Diencephalon (tissue), 1 donor: ENCODE data around the gene RASD2. TPM values are rescaled to one million over a fixed set of nuclear protein-coding genes. Genes with fewer than 3 reads are reported as not detected.

Source experiments
- total RNA-seq: library from RNA; depleted of rRNA; stranded (reverse); fragments of >200 nt; gene quantifications from one replicate; pipeline ENCODE4 v1.2.3, GENCODE V29; 2014

The RASD2 gene, protein sequence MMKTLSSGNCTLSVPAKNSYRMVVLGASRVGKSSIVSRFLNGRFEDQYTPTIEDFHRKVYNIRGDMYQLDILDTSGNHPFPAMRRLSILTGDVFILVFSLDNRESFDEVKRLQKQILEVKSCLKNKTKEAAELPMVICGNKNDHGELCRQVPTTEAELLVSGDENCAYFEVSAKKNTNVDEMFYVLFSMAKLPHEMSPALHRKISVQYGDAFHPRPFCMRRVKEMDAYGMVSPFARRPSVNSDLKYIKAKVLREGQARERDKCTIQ
- 6.0 TPM for total RNA-seq

DNA sequence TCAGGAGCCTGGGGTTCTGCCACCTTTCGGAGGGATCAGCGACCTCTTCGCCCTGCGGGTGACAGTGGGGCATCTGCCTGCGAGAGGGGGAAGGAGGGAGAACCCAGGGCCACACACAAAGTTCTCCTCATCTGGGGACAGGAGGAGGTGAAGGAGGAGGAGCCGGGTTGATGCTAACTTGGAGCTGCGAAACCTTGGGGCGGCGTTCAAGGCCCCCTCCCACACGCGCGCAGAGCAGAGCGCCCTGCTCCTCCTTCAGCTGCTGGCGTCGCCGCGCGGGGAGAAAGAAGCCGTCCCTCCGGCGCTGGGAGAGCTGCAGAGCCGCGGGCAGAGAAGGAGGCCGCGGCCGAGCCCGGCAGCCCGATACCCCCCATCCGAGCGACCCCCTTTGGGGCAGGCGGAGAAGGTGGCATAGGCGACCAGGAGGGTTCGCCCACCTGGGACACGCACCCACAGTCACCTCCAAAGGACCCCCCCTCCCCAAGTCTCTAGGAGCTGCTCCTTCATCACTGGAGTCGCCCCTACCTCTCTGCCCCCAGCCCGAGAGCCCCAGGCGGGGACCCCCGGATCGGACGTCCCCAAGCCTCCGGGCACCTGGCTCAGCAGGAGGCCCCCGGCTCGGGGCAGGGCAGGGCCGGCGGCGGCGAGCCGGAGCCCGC lies at the start of gene RASD2:
Gene RASD2, plus strand, starts transcription at position 237 of the 659 bp plus-strand sequence. CDS start 5,979 bp downstream, outside the sequence.

Other genes starting within 250 kb of the RASD2 start
- 12.2 TPM for gene TOM1, start 240.9 kb upstream of the RASD2 start, total RNA-seq
- gene HMOX1, start 159.7 kb upstream of the RASD2 start, total RNA-seq, result 5.1 TPM
- gene MCM5, start 140.7 kb upstream of the RASD2 start, total RNA-seq, result 14.3 TPM
- 2.5 TPM for gene MB, start 76.5 kb downstream of the RASD2 start, total RNA-seq
- gene APOL6, start 107.6 kb downstream of the RASD2 start, total RNA-seq, result 3.5 TPM
- gene APOL5, start 177.0 kb downstream of the RASD2 start, total RNA-seq, result not detected